ENCODE measurements around the gene RAB36. TPM values are rescaled to one million over a fixed set of nuclear protein-coding genes. Genes with fewer than 3 reads are reported as not detected.

Gene RAB36
- total and polyA plus RNA-seq, 9 of the 15 experiments (the other 6 are each of a cell fraction or from before 2014, with no cell fraction given), result 0.04 to 0.50 (median 0.08) TPM; not detected in 3

DNA sequence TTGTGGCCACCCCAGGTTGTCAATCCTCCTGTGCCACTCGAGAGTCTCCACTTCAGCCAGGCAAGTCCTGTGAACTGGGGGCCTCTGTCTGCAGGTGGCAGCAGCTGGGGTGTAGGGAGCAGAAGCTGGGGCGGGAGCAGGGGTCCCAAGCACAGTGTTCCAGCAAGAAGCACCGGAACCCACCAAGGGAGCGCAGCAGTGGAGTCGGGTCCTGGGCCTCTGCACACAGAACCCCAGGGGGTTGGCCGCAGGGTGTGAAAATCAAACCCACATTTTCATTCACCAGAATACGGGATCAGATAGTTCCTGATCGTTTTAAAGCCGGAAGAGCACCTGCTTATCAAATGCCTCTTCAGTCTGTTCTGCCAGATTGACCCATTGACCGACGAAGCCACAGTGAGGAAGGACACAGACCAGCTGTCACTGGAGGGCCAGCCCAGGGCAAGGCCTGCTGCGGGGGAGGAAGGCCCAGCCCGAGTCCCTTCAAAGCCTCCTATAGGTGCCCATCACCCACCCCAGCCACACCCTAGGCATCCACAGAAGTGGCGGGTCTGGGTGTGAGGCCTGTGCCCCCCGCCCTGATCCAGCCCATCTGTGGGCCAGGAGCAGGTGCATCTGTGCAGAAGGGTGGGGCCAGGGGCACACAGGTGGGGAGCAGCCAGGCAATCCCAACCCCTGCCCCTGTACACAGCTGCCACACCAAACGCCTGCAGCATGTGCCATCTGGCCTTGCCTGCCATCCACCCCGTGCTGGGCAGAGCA lies 37.6 kb upstream of the RAB36 start (continued):
- TF ChIP-seq, protein P1, sequence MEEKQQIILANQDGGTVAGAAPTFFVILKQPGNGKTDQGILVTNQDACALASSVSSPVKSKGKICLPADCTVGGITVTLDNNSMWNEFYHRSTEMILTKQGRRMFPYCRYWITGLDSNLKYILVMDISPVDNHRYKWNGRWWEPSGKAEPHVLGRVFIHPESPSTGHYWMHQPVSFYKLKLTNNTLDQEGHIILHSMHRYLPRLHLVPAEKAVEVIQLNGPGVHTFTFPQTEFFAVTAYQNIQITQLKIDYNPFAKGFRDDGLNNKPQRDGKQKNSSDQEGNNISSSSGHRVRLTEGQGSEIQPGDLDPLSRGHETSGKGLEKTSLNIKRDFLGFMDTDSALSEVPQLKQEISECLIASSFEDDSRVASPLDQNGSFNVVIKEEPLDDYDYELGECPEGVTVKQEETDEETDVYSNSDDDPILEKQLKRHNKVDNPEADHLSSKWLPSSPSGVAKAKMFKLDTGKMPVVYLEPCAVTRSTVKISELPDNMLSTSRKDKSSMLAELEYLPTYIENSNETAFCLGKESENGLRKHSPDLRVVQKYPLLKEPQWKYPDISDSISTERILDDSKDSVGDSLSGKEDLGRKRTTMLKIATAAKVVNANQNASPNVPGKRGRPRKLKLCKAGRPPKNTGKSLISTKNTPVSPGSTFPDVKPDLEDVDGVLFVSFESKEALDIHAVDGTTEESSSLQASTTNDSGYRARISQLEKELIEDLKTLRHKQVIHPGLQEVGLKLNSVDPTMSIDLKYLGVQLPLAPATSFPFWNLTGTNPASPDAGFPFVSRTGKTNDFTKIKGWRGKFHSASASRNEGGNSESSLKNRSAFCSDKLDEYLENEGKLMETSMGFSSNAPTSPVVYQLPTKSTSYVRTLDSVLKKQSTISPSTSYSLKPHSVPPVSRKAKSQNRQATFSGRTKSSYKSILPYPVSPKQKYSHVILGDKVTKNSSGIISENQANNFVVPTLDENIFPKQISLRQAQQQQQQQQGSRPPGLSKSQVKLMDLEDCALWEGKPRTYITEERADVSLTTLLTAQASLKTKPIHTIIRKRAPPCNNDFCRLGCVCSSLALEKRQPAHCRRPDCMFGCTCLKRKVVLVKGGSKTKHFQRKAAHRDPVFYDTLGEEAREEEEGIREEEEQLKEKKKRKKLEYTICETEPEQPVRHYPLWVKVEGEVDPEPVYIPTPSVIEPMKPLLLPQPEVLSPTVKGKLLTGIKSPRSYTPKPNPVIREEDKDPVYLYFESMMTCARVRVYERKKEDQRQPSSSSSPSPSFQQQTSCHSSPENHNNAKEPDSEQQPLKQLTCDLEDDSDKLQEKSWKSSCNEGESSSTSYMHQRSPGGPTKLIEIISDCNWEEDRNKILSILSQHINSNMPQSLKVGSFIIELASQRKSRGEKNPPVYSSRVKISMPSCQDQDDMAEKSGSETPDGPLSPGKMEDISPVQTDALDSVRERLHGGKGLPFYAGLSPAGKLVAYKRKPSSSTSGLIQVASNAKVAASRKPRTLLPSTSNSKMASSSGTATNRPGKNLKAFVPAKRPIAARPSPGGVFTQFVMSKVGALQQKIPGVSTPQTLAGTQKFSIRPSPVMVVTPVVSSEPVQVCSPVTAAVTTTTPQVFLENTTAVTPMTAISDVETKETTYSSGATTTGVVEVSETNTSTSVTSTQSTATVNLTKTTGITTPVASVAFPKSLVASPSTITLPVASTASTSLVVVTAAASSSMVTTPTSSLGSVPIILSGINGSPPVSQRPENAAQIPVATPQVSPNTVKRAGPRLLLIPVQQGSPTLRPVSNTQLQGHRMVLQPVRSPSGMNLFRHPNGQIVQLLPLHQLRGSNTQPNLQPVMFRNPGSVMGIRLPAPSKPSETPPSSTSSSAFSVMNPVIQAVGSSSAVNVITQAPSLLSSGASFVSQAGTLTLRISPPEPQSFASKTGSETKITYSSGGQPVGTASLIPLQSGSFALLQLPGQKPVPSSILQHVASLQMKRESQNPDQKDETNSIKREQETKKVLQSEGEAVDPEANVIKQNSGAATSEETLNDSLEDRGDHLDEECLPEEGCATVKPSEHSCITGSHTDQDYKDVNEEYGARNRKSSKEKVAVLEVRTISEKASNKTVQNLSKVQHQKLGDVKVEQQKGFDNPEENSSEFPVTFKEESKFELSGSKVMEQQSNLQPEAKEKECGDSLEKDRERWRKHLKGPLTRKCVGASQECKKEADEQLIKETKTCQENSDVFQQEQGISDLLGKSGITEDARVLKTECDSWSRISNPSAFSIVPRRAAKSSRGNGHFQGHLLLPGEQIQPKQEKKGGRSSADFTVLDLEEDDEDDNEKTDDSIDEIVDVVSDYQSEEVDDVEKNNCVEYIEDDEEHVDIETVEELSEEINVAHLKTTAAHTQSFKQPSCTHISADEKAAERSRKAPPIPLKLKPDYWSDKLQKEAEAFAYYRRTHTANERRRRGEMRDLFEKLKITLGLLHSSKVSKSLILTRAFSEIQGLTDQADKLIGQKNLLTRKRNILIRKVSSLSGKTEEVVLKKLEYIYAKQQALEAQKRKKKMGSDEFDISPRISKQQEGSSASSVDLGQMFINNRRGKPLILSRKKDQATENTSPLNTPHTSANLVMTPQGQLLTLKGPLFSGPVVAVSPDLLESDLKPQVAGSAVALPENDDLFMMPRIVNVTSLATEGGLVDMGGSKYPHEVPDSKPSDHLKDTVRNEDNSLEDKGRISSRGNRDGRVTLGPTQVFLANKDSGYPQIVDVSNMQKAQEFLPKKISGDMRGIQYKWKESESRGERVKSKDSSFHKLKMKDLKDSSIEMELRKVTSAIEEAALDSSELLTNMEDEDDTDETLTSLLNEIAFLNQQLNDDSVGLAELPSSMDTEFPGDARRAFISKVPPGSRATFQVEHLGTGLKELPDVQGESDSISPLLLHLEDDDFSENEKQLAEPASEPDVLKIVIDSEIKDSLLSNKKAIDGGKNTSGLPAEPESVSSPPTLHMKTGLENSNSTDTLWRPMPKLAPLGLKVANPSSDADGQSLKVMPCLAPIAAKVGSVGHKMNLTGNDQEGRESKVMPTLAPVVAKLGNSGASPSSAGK (IDR thresholded peaks at IDR 0.05), result no peak
- TF ChIP-seq ZNF324 (CRISPR knock-in tag; IDR thresholded peaks at IDR 0.05) (no peak), SP1 (CRISPR knock-in tag; IDR thresholded peaks at IDR 0.05) (no peak), ZNF41 (CRISPR knock-in tag; conservative IDR thresholded peaks at IDR 0.05) (no peak), MEF2D (tag; conservative IDR thresholded peaks at IDR 0.05; ENCODE audit: low read depth) (no peak), KDM2B (CRISPR knock-in tag; IDR thresholded peaks at IDR 0.05) (no peak)
- TF ChIP-seq, protein P2, sequence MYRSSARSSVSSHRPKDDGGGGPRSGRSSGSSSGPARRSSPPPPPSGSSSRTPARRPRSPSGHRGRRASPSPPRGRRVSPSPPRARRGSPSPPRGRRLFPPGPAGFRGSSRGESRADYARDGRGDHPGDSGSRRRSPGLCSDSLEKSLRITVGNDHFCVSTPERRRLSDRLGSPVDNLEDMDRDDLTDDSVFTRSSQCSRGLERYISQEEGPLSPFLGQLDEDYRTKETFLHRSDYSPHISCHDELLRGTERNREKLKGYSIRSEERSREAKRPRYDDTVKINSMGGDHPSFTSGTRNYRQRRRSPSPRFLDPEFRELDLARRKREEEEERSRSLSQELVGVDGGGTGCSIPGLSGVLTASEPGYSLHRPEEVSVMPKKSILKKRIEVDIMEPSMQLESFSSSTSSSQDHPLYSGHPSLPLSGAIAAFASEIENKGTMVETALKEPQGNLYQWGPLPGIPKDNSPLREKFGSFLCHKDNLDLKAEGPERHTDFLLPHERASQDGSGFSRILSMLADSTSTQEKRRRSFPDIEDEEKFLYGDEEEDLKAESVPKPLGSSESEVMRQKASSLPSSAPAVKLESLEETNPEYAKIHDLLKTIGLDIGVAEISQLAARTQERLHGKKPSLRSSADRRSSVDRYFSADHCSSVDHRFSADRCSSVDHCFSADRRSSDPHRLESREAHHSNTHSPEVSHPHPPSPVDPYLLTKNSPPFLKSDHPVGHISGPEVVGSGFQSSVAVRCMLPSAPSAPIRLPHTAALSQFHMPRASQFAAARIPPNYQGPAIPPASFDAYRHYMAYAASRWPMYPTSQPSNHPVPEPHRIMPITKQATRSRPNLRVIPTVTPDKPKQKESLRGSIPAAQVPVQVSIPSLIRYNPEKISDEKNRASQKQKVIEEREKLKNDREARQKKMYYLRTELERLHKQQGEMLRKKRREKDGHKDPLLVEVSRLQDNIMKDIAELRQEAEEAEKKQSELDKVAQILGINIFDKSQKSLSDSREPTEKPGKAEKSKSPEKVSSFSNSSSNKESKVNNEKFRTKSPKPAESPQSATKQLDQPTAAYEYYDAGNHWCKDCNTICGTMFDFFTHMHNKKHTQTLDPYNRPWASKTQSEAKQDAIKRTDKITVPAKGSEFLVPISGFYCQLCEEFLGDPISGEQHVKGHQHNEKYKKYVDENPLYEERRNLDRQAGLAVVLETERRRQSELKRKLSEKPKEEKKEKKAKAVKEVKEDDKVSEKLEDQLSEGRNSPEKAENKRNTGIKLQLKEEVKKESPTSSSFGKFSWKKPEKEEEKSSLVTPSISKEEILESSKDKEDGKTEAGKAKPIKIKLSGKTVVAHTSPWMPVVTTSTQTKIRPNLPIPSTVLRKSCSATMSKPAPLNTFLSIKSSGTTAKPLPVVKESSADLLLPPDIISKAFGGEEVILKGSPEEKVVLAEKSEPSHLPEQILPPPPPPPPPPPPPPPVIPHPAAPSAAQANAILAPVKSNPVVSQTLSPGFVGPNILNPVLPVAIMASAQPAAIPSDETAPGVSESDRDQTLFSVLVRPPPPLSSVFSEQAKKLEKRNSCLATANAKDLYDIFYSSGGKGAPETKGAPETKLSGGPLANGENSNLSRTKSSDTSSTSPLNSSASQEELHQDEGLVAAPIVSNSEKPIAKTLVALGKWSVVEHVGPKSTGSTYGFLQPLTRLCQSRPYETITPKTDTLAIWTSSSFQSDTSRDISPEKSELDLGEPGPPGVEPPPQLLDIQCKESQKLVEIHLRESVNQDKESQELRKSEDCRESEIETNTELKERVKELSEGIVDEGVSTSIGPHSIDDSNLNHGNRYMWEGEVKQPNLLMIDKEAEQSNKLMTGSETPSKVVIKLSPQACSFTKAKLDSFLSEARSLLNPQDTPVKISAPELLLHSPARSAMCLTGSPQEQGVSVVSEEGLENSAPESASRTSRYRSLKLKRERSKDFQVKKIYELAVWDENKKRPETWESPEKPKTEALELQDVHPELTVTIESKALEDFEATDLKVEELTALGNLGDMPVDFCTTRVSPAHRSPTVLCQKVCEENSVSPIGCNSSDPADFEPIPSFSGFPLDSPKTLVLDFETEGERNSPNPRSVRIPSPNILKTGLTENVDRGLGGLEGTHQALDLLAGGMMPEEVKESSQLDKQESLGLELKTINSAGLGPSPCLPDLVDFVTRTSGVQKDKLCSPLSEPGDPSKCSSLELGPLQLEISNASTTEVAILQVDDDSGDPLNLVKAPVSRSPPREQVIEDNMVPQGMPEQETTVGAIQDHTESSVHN (IDR thresholded peaks at IDR 0.05; ENCODE audit: borderline replicate concordance in 1 of 2, low read depth in 1 of 2), result no peak

Data from K562 (cell line).